ENCODE measurements around the gene CD36. TPM values are rescaled to one million over a fixed set of nuclear protein-coding genes. Genes with fewer than 3 reads are reported as not detected.

The CD36 gene
- total RNA-seq, 4 donors from 2014 or later: 11.5 to 59.2 (median 31.5) TPM

GRCh38 chr7:80647436-80647835 lies 9.0 kb downstream of the CD36 start:
- no peaks in the 10 kb centered on the region for H3K27me3 ChIP-seq
- in situ Hi-C loops (cut with MboI; ENCODE audit: low pct_ligation_motif_present in 1 of 4, low pct_unique_long_range_greater_than_20kb in 1 of 4, low sequenced_read_pairs in 3 of 4) (no loop called here), intact Hi-C loops (cut with DNase I; ENCODE audit: low total_unique reads) (no loop called here)
- no peaks in the 10 kb centered on the region for H3K36me3 ChIP-seq
- WGBS, 2 donors (ENCODE audit: low coverage in 1 of 2): 51 to 54% methylated on average over 3 of the region's 3 CpGs
- no peaks in the 10 kb centered on the region for H3K9me3 ChIP-seq
- no peak for TF ChIP-seq EP300 (IDR thresholded peaks at IDR 0.05; ENCODE audit: low read depth)
- no peak for TF ChIP-seq POLR2A (IDR thresholded peaks at IDR 0.05)
- TF ChIP-seq, protein P1, sequence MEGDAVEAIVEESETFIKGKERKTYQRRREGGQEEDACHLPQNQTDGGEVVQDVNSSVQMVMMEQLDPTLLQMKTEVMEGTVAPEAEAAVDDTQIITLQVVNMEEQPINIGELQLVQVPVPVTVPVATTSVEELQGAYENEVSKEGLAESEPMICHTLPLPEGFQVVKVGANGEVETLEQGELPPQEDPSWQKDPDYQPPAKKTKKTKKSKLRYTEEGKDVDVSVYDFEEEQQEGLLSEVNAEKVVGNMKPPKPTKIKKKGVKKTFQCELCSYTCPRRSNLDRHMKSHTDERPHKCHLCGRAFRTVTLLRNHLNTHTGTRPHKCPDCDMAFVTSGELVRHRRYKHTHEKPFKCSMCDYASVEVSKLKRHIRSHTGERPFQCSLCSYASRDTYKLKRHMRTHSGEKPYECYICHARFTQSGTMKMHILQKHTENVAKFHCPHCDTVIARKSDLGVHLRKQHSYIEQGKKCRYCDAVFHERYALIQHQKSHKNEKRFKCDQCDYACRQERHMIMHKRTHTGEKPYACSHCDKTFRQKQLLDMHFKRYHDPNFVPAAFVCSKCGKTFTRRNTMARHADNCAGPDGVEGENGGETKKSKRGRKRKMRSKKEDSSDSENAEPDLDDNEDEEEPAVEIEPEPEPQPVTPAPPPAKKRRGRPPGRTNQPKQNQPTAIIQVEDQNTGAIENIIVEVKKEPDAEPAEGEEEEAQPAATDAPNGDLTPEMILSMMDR (IDR thresholded peaks at IDR 0.05): no peak
- no peak for TF ChIP-seq POLR2AphosphoS5 (IDR thresholded peaks at IDR 0.05)
- DNase-seq: no peak
- no peak overlapping the region for H3K4me3 ChIP-seq
- no peak overlapping the region for H3K27ac ChIP-seq
- H3K4me1 ChIP-seq: no peaks in the 10 kb centered on the region

GRCh38 chr7:80648031-80648600 lies 9.7 kb downstream of the CD36 start:
- Histone ChIP-seq H3K27me3 (no peaks in the 10 kb centered on the region), H3K27ac (no peak overlapping the region), H3K4me3 (no peak overlapping the region), H3K9me3 (no peaks in the 10 kb centered on the region), H3K4me1 (no peaks in the 10 kb centered on the region), H3K36me3 (no peaks in the 10 kb centered on the region)
- intact Hi-C loops (cut with DNase I; ENCODE audit: low total_unique reads): no loop called here
- in situ Hi-C loops (cut with MboI; ENCODE audit: low pct_ligation_motif_present in 1 of 4, low pct_unique_long_range_greater_than_20kb in 1 of 4, low sequenced_read_pairs in 3 of 4): no loop called here
- no peak for DNase-seq
- WGBS, 2 donors (ENCODE audit: low coverage in 1 of 2): 87 to 91% methylated on average over 2 of the region's 2 CpGs
- TF ChIP-seq EP300 (IDR thresholded peaks at IDR 0.05; ENCODE audit: low read depth) (no peak), POLR2AphosphoS5 (IDR thresholded peaks at IDR 0.05) (no peak), POLR2A (IDR thresholded peaks at IDR 0.05) (no peak)
- TF ChIP-seq, protein P1 (IDR thresholded peaks at IDR 0.05): no peak

DNA sequence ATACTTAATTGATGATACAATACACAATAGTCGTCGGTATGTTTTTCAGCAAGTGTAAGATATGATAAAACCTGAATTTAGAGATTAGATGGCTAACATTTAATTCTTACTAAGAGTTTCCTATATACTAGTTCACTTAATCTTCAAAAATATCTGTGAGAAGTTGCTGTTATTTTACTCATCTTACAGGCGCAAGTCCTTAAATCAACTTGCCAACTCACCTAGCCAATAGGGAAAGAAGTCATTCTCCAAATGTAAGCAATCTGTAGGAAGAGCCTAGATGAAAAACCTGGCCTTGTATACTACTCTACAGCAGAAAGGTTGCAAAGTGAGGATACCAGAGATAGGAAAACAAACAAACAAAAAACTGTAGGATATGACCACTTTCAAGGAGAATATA lies 10.6 kb downstream of the CD36 start:
- no peaks in the 10 kb centered on the region for H3K9me3 ChIP-seq
- no peak overlapping the region for H3K4me3 ChIP-seq
- in situ Hi-C loops (cut with MboI; ENCODE audit: low pct_ligation_motif_present in 1 of 4, low pct_unique_long_range_greater_than_20kb in 1 of 4, low sequenced_read_pairs in 3 of 4) (no loop called here), intact Hi-C loops (cut with DNase I; ENCODE audit: low total_unique reads) (no loop called here)
- TF ChIP-seq EP300 (IDR thresholded peaks at IDR 0.05; ENCODE audit: low read depth) (no peak), POLR2A (IDR thresholded peaks at IDR 0.05) (no peak)
- TF ChIP-seq, protein P1 (IDR thresholded peaks at IDR 0.05): no peak
- no peaks in the 10 kb centered on the region for H3K4me1 ChIP-seq
- no peak for DNase-seq
- no peaks in the 10 kb centered on the region for H3K36me3 ChIP-seq
- H3K27me3 ChIP-seq: no peaks in the 10 kb centered on the region
- H3K27ac ChIP-seq: no peak overlapping the region
- 92 to 96% methylated on average over 3 of the region's 3 CpGs for WGBS, 2 donors (ENCODE audit: low coverage in 1 of 2)

DNA sequence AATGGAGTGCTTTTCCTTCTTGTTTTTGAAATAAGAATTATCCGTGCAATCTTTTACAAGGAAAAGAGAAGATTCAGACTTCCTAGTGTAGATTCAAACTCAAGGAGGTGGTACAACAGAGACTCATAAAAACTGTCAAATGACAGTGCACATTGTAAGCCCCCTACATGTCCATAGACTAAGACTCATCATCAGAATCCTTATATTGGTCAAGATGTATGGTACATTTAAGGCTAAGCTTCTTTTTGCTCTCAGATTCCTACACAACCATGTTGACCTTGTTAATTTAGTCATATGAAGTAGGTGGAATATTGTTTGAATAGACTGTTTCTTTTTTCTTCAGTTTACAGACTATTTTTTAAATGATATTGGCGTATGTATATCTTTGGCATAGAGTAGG lies 11.6 kb downstream of the CD36 start:
- 86 to 91% methylated on average over 2 of the region's 2 CpGs for WGBS, 2 donors (ENCODE audit: low coverage in 1 of 2)
- intact Hi-C loops (cut with DNase I; ENCODE audit: low total_unique reads): no loop called here
- Histone ChIP-seq H3K4me1 (no peaks in the 10 kb centered on the region), H3K27me3 (no peaks in the 10 kb centered on the region), H3K9me3 (no peaks in the 10 kb centered on the region), H3K36me3 (no peaks in the 10 kb centered on the region), H3K4me3 (no peak overlapping the region), H3K27ac (no peak overlapping the region)
- TF ChIP-seq, protein P1 (IDR thresholded peaks at IDR 0.05): no peak
- TF ChIP-seq POLR2AphosphoS5 (IDR thresholded peaks at IDR 0.05): no peak
- TF ChIP-seq POLR2A (IDR thresholded peaks at IDR 0.05): no peak
- no peak for TF ChIP-seq EP300 (IDR thresholded peaks at IDR 0.05; ENCODE audit: low read depth)
- in situ Hi-C loops (cut with MboI; ENCODE audit: low pct_ligation_motif_present in 1 of 4, low pct_unique_long_range_greater_than_20kb in 1 of 4, low sequenced_read_pairs in 3 of 4): loop anchor here in 1 of 4 donors (25.0 kb wide), 1 partner anchor 588 kb away; no protein-coding TSS in a partner anchor
- DNase-seq: no peak

Data from transverse colon (tissue), 4 donors.